ENCODE results near the gene MECP2.
A peak's percentile ranks its signal among the peaks of the same experiment; 100 is the strongest.

Gene MECP2

GRCh38 chrX:154140206-154140605 lies 42.7 kb upstream of the MECP2 start:
- ATAC-seq = no peak
- no peak for TF ChIP-seq ISL1 (CRISPR knock-in tag; IDR thresholded peaks at IDR 0.05)
- TF ChIP-seq BACH2 (CRISPR knock-in tag; IDR thresholded peaks at IDR 0.05; ENCODE audit: borderline replicate concordance) = no peak
- no peak for TF ChIP-seq ZFP30 (CRISPR knock-in tag; IDR thresholded peaks at IDR 0.05)
- no peak for TF ChIP-seq POU6F1 (CRISPR knock-in tag; IDR thresholded peaks at IDR 0.05; ENCODE audit: borderline replicate concordance, low read depth)
- TF ChIP-seq ZNF565 (CRISPR knock-in tag; conservative IDR thresholded peaks at IDR 0.05; ENCODE audit: low read depth) = no peak
- no peak for TF ChIP-seq GLIS3 (CRISPR knock-in tag; IDR thresholded peaks at IDR 0.05)
- no peak for TF ChIP-seq RARB (CRISPR knock-in tag; IDR thresholded peaks at IDR 0.05)
- TF ChIP-seq SNAI2 (CRISPR knock-in tag; IDR thresholded peaks at IDR 0.05) = no peak
- no peak for TF ChIP-seq ARNTL (CRISPR knock-in tag; IDR thresholded peaks at IDR 0.05; ENCODE audit: borderline replicate concordance, low read depth)
- TF ChIP-seq CREB5 (CRISPR knock-in tag; IDR thresholded peaks at IDR 0.05; ENCODE audit: low read depth) = no peak
- TF ChIP-seq CSRNP3 (CRISPR knock-in tag; IDR thresholded peaks at IDR 0.05) = no peak

- no peak for ATAC-seq
- TF ChIP-seq ZNF565 (CRISPR knock-in tag; conservative IDR thresholded peaks at IDR 0.05; ENCODE audit: low read depth) = no peak
- TF ChIP-seq ZFP30 (CRISPR knock-in tag; IDR thresholded peaks at IDR 0.05) = no peak
- no peak for TF ChIP-seq ZC3H10 (CRISPR knock-in tag; IDR thresholded peaks at IDR 0.05)
- TF ChIP-seq TOX (CRISPR knock-in tag; IDR thresholded peaks at IDR 0.05; ENCODE audit: borderline replicate concordance) = no peak
- TF ChIP-seq POU6F1 (CRISPR knock-in tag; IDR thresholded peaks at IDR 0.05; ENCODE audit: borderline replicate concordance, low read depth) = no peak
- TF ChIP-seq CSDC2 (CRISPR knock-in tag; IDR thresholded peaks at IDR 0.05) = no peak
- no peak for TF ChIP-seq CSRNP3 (CRISPR knock-in tag; IDR thresholded peaks at IDR 0.05)
- no peak for TF ChIP-seq ARNTL (CRISPR knock-in tag; IDR thresholded peaks at IDR 0.05; ENCODE audit: borderline replicate concordance, low read depth)
- no peak for TF ChIP-seq BACH2 (CRISPR knock-in tag; IDR thresholded peaks at IDR 0.05; ENCODE audit: borderline replicate concordance)
- TF ChIP-seq GLIS3 (CRISPR knock-in tag; IDR thresholded peaks at IDR 0.05) = no peak
- no peak for TF ChIP-seq ISL1 (CRISPR knock-in tag; IDR thresholded peaks at IDR 0.05)
- TF ChIP-seq OSR1 (CRISPR knock-in tag; IDR thresholded peaks at IDR 0.05) = no peak
Measured at GRCh38 chrX:154138857-154139256, 41.3 kb upstream of the MECP2 start.

- TF ChIP-seq ZFP30 (CRISPR knock-in tag; IDR thresholded peaks at IDR 0.05) (no peak), CSDC2 (CRISPR knock-in tag; IDR thresholded peaks at IDR 0.05) (no peak)
- ATAC-seq = peak; percentile 90
Measured at GRCh38 chrX:154136627-154137161, 39.2 kb upstream of the MECP2 start.

- TF ChIP-seq ZC3H10 (CRISPR knock-in tag; IDR thresholded peaks at IDR 0.05) (no peak), PATZ1 (CRISPR knock-in tag; IDR thresholded peaks at IDR 0.05; ENCODE audit: borderline replicate concordance) (no peak), ZNF70 (CRISPR knock-in tag; IDR thresholded peaks at IDR 0.05) (no peak), CREB5 (CRISPR knock-in tag; IDR thresholded peaks at IDR 0.05; ENCODE audit: low read depth) (no peak)
- ATAC-seq = no peak
Measured at GRCh38 chrX:154135458-154136229, 38.1 kb upstream of the MECP2 start.

All from SK-N-SH treated with all-trans-retinoic acid at 6 μM for 48 hours (cell line).